ENCODE data around the gene UQCC2.

The UQCC2 gene

DNA sequence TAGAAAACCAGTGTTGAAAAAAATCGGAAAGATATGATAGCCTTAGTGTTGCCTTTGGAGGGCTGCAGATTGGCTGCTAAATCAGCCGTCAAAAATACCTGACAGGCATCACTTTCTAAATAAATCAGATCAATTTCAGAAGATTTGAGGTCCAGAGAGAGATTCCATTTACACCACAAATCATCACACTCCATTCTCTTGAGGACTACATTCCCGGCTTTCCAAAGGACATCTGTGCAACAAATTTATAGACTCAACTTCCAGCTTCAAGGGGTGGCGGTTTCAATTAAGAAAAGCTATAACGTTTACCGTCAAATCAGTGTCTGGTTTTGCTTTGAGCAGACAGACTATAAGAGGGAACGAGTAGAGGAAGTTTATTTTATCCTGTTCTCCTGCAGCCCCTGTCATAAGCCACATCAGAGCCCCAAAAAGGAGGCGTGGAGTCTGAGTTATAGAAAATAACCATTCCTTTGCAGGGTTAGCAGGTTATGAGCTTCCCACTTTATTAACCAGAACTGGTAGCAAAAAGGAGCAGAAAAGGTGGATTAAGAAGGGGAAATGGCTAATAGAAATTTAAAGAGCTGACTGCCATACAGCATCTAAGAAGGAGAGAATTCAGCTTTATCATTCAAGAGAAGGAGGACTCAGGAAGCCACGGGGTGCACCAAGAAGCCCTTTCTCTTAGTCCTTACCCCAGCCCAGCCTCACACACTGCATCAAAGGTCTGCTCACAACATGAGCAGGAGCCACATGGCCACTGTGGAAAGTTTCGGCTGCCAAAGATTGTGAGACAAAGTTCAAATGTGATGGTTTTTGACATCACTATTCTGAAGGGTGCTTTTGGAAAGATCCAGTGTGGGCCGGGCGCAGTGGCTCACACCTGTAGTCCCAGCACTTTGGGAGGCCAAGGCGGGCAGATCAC, 12.9 kb upstream of the UQCC2 start:
- no peaks in the 10 kb centered on the region for H3K9me3 ChIP-seq (ENCODE audit: control insufficient read depth, insufficient read depth, low read length)
- H3K9ac ChIP-seq (ENCODE audit: low read depth, low read length): no peak overlapping the region
- H3K4me1 ChIP-seq (ENCODE audit: control insufficient read depth, insufficient read depth, low read length): peaks cover 9% of the 10 kb centered on the region
- no peaks in the 10 kb centered on the region for H3K27me3 ChIP-seq (ENCODE audit: control insufficient read depth, insufficient read depth, low read length)
- H3K4me3 ChIP-seq (ENCODE audit: low read depth, low read length): no peak overlapping the region
- no peak overlapping the region for H3K27ac ChIP-seq (ENCODE audit: low read depth, low read length)
- H3K36me3 ChIP-seq (ENCODE audit: control insufficient read depth, insufficient read depth, low read length): no peaks in the 10 kb centered on the region

- Histone ChIP-seq H3K9me3 (ENCODE audit: control insufficient read depth, insufficient read depth, low read length) (no peaks in the 10 kb centered on the region), H3K27ac (ENCODE audit: low read depth, low read length) (no peak overlapping the region), H3K9ac (ENCODE audit: low read depth, low read length) (no peak overlapping the region), H3K4me1 (ENCODE audit: control insufficient read depth, insufficient read depth, low read length) (peaks cover 9% of the 10 kb centered on the region), H3K4me3 (ENCODE audit: low read depth, low read length) (no peak overlapping the region), H3K27me3 (ENCODE audit: control insufficient read depth, insufficient read depth, low read length) (no peaks in the 10 kb centered on the region), H3K36me3 (ENCODE audit: control insufficient read depth, insufficient read depth, low read length) (no peaks in the 10 kb centered on the region)
These were observed 12.0 kb upstream of the UQCC2 start for GRCh38 chr6:33723371-33724085.

GRCh38 chr6:33722103-33722623, 10.7 kb upstream of the UQCC2 start:
- no peaks in the 10 kb centered on the region for H3K27me3 ChIP-seq (ENCODE audit: control insufficient read depth, insufficient read depth, low read length)
- H3K36me3 ChIP-seq (ENCODE audit: control insufficient read depth, insufficient read depth, low read length): no peaks in the 10 kb centered on the region
- H3K4me3 ChIP-seq (ENCODE audit: low read depth, low read length): no peak overlapping the region
- H3K9ac ChIP-seq (ENCODE audit: low read depth, low read length): no peak overlapping the region
- H3K27ac ChIP-seq (ENCODE audit: low read depth, low read length): no peak overlapping the region
- H3K9me3 ChIP-seq (ENCODE audit: control insufficient read depth, insufficient read depth, low read length): no peaks in the 10 kb centered on the region
- H3K4me1 ChIP-seq (ENCODE audit: control insufficient read depth, insufficient read depth, low read length): peaks cover 9% of the 10 kb centered on the region

DNA sequence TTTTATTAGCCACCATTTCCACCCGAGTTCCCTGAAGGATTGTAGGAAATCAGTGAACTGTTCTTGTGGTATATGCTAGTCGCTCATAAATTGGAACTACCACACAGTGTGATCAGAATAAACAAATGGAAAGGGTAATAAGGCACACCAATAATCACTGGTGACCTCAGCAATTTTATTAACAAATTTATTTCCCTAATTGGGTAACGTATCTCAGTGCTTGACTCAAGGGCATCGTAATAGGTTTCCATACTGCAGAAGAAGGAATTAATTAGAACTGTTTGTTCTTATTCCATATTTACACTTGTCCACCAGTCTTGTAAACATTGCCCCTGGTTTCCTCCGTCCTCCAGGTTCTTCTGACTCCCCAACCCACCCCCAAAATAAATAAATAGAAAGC, 10.0 kb upstream of the UQCC2 start:
- H3K9me3 ChIP-seq (ENCODE audit: control insufficient read depth, insufficient read depth, low read length): no peaks in the 10 kb centered on the region
- H3K36me3 ChIP-seq (ENCODE audit: control insufficient read depth, insufficient read depth, low read length): no peaks in the 10 kb centered on the region
- no peak overlapping the region for H3K27ac ChIP-seq (ENCODE audit: low read depth, low read length)
- H3K27me3 ChIP-seq (ENCODE audit: control insufficient read depth, insufficient read depth, low read length): no peaks in the 10 kb centered on the region
- no peak overlapping the region for H3K9ac ChIP-seq (ENCODE audit: low read depth, low read length)
- no peak overlapping the region for H3K4me3 ChIP-seq (ENCODE audit: low read depth, low read length)
- H3K4me1 ChIP-seq (ENCODE audit: control insufficient read depth, insufficient read depth, low read length): peaks cover 14% of the 10 kb centered on the region

- no peaks in the 10 kb centered on the region for H3K27me3 ChIP-seq (ENCODE audit: control insufficient read depth, insufficient read depth, low read length)
- H3K9ac ChIP-seq (ENCODE audit: low read depth, low read length): no peak overlapping the region
- no peak overlapping the region for H3K4me3 ChIP-seq (ENCODE audit: low read depth, low read length)
These were observed 9.5 kb upstream of the UQCC2 start for GRCh38 chr6:33720998-33721397.

DNA sequence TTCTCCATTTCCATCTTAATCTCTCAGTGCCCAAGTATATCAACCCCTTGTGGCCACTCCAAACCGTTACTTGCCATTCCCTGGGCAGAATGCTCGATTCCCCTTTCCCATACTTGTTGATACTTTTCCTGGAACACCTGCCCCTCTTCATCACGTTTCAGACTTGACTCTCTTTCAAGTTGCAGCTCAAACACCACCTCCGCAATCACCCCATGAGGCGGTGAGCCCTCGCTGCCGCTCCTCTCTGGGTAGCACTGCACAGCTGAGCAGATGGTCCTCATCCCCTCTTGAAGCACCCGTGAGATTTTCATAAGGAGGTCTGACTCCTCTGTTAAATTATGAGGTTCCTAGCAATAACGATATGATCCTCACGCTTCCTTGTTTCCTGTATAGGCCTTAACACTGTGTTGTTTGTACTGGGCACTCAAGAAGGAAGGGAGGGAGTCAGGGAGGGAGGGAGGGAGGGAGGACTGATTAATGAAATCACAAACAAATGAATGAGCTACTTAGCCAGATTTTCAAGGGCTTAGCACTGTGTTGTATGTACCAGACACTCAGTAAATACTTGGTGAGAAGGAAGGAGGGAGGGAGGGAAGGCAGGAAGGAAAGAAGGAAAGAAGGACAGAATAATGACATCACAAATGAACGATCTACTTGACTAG, 8.0 kb upstream of the UQCC2 start:
- H3K27me3 ChIP-seq (ENCODE audit: control insufficient read depth, insufficient read depth, low read length): no peaks in the 10 kb centered on the region
- H3K9me3 ChIP-seq (ENCODE audit: control insufficient read depth, insufficient read depth, low read length): no peaks in the 10 kb centered on the region
- no peaks in the 10 kb centered on the region for H3K36me3 ChIP-seq (ENCODE audit: control insufficient read depth, insufficient read depth, low read length)
- no peak overlapping the region for H3K4me3 ChIP-seq (ENCODE audit: low read depth, low read length)
- no peak overlapping the region for H3K9ac ChIP-seq (ENCODE audit: low read depth, low read length)
- no peak overlapping the region for H3K27ac ChIP-seq (ENCODE audit: low read depth, low read length)
- H3K4me1 ChIP-seq (ENCODE audit: control insufficient read depth, insufficient read depth, low read length): peaks cover 7% of the 10 kb centered on the region; the same call in 1 of the 2 replicates

More at GRCh38 chr6:33720998-33721397, 9.5 kb upstream of the UQCC2 start:
- no peak overlapping the region for H3K27ac ChIP-seq (ENCODE audit: low read depth, low read length)
- H3K36me3 ChIP-seq (ENCODE audit: control insufficient read depth, insufficient read depth, low read length): no peaks in the 10 kb centered on the region
- no peaks in the 10 kb centered on the region for H3K9me3 ChIP-seq (ENCODE audit: control insufficient read depth, insufficient read depth, low read length)
- peaks cover 14% of the 10 kb centered on the region for H3K4me1 ChIP-seq (ENCODE audit: control insufficient read depth, insufficient read depth, low read length)

- H3K9me3 ChIP-seq (ENCODE audit: control insufficient read depth, insufficient read depth, low read length): no peaks in the 10 kb centered on the region
- H3K9ac ChIP-seq (ENCODE audit: low read depth, low read length): no peak overlapping the region
- no peaks in the 10 kb centered on the region for H3K36me3 ChIP-seq (ENCODE audit: control insufficient read depth, insufficient read depth, low read length)
- no peak overlapping the region for H3K4me3 ChIP-seq (ENCODE audit: low read depth, low read length)
- H3K27me3 ChIP-seq (ENCODE audit: control insufficient read depth, insufficient read depth, low read length): no peaks in the 10 kb centered on the region
- H3K4me1 ChIP-seq (ENCODE audit: control insufficient read depth, insufficient read depth, low read length): 0 out of 2 replicates have a peak, but pooled peaks cover 5% of the 10 kb centered on the region
- H3K27ac ChIP-seq (ENCODE audit: low read depth, low read length): no peak overlapping the region
These were observed 7.2 kb upstream of the UQCC2 start for GRCh38 chr6:33718713-33719112.

DNA sequence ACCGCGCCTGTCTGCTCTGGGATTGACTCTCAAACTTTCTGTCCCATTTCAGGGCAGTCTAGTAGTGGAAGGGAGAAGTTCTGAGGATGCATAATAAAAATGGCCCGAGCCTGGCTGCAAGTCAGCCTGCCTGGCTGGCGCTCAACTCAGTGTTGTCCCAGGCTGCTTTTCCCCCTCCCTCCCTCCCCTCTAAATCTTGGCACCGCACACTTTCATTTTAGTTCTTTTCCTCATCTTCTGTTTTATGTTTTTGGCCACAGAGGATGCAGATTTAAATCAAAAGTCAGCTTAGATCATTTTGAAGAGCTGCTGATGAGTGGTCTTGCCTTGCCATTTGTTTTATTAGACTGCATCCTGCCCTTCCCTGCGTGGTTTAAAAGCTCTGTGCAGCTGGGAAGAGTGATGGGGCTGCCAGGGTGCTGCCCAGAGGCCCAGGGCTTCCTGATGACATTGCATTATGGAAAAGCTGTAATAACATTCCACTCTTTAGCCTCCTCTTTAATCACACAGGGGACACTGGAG, 6.5 kb upstream of the UQCC2 start:
- Histone ChIP-seq H3K9ac (ENCODE audit: low read depth, low read length) (no peak overlapping the region), H3K27ac (ENCODE audit: low read depth, low read length) (no peak overlapping the region), H3K9me3 (ENCODE audit: control insufficient read depth, insufficient read depth, low read length) (no peaks in the 10 kb centered on the region), H3K4me3 (ENCODE audit: low read depth, low read length) (no peak overlapping the region), H3K4me1 (ENCODE audit: control insufficient read depth, insufficient read depth, low read length) (0 out of 2 replicates have a peak, but pooled peaks cover 5% of the 10 kb centered on the region), H3K27me3 (ENCODE audit: control insufficient read depth, insufficient read depth, low read length) (no peaks in the 10 kb centered on the region), H3K36me3 (ENCODE audit: control insufficient read depth, insufficient read depth, low read length) (no peaks in the 10 kb centered on the region)

DNA sequence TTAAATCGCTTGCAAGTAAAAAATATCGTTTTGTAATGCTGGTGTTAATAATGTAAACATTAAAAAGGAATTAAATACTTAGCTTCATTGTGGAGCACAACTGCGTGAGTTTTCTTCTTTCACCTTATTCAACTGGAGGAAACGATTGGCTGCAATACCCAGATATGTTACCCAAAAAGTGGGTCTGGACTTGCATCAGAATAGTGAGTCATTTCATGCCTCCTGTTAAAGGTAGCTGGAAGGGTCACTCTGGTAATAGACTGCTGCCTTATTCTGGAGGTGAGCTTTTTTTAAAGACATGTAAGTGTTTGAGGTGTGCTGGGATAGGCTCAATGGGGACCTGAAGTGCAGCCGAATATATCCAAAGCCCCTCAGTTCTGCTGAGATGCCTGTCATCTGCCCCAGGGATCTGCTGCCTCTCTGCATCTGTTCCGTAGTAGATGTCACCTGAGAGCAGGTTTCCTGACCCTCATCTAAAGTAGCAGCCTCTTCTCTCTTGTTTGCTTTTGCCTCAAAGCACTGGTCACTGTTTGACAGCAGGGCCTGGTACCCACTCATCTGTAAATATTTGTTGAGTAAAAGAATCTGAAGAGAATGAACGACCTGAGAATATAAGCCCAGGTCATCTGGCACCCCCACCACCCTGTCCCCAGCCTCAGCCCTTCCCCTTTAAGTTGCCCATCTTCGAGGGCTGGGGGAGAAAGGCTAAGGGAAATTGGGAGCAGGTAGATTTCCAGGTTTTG, 5.6 kb upstream of the UQCC2 start:
- Histone ChIP-seq H3K9me3 (ENCODE audit: control insufficient read depth, insufficient read depth, low read length) (no peaks in the 10 kb centered on the region), H3K4me1 (ENCODE audit: control insufficient read depth, insufficient read depth, low read length) (0 out of 2 replicates have a peak, but pooled peaks cover 5% of the 10 kb centered on the region), H3K9ac (ENCODE audit: low read depth, low read length) (no peak overlapping the region), H3K27ac (ENCODE audit: low read depth, low read length) (no peak overlapping the region), H3K36me3 (ENCODE audit: control insufficient read depth, insufficient read depth, low read length) (no peaks in the 10 kb centered on the region), H3K27me3 (ENCODE audit: control insufficient read depth, insufficient read depth, low read length) (no peaks in the 10 kb centered on the region), H3K4me3 (ENCODE audit: low read depth, low read length) (no peak overlapping the region)

GRCh38 chr6:33716379-33716778, 4.9 kb upstream of the UQCC2 start:
- H3K36me3 ChIP-seq (ENCODE audit: control insufficient read depth, insufficient read depth, low read length): no peaks in the 10 kb centered on the region
- H3K27me3 ChIP-seq (ENCODE audit: control insufficient read depth, insufficient read depth, low read length): no peaks in the 10 kb centered on the region
- H3K4me1 ChIP-seq (ENCODE audit: control insufficient read depth, insufficient read depth, low read length): peaks cover 8% of the 10 kb centered on the region; the same call in 1 of the 2 replicates
- H3K27ac ChIP-seq (ENCODE audit: low read depth, low read length): no peak overlapping the region
- H3K4me3 ChIP-seq (ENCODE audit: low read depth, low read length): no peak overlapping the region
- H3K9ac ChIP-seq (ENCODE audit: low read depth, low read length): no peak overlapping the region
- H3K9me3 ChIP-seq (ENCODE audit: control insufficient read depth, insufficient read depth, low read length): no peaks in the 10 kb centered on the region

Measured in HUES48 (cell line).